ENCODE measurements around the gene RNF186. TPM values are rescaled to one million over a fixed set of nuclear protein-coding genes. Genes with fewer than 3 reads are reported as not detected.

Gene RNF186
- total RNA-seq, 4 donors from 2014 or later = not detected

DNA sequence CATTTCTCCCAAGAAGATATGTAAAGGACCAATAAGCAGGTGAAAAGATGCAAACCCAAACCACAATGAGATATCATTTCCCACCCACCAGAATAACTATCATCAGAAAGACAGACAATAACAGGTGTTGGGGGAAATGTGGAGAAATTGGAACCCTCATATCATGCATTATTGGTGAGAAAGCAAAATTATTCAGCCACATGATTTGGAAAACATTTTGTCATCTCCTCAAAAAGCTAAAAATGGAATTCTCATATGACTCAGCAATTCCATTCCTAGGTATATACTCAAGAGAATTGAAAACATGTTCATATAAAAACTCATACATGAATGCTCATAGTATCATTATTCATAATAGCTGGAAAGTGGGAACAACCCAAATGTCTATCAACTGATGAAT is 25.1 kb upstream of the RNF186 start:
- no peaks in the 10 kb centered on the region for H3K27me3 ChIP-seq
- no peak for TF ChIP-seq POLR2A (IDR thresholded peaks at IDR 0.05)
- TF ChIP-seq, protein P1, sequence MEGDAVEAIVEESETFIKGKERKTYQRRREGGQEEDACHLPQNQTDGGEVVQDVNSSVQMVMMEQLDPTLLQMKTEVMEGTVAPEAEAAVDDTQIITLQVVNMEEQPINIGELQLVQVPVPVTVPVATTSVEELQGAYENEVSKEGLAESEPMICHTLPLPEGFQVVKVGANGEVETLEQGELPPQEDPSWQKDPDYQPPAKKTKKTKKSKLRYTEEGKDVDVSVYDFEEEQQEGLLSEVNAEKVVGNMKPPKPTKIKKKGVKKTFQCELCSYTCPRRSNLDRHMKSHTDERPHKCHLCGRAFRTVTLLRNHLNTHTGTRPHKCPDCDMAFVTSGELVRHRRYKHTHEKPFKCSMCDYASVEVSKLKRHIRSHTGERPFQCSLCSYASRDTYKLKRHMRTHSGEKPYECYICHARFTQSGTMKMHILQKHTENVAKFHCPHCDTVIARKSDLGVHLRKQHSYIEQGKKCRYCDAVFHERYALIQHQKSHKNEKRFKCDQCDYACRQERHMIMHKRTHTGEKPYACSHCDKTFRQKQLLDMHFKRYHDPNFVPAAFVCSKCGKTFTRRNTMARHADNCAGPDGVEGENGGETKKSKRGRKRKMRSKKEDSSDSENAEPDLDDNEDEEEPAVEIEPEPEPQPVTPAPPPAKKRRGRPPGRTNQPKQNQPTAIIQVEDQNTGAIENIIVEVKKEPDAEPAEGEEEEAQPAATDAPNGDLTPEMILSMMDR (IDR thresholded peaks at IDR 0.05) = no peak
- TF ChIP-seq EP300 (IDR thresholded peaks at IDR 0.05) = no peak
- H3K9me3 ChIP-seq = no peaks in the 10 kb centered on the region
- no peak overlapping the region for H3K27ac ChIP-seq
- H3K36me3 ChIP-seq = no peaks in the 10 kb centered on the region
- no peak for DNase-seq (ENCODE audit: low spot score in 2 of 2)
- H3K4me3 ChIP-seq = no peak overlapping the region
- H3K4me1 ChIP-seq = peaks cover 0 to 8% (median 3%) of the 10 kb centered on the region in 4 donors

DNA sequence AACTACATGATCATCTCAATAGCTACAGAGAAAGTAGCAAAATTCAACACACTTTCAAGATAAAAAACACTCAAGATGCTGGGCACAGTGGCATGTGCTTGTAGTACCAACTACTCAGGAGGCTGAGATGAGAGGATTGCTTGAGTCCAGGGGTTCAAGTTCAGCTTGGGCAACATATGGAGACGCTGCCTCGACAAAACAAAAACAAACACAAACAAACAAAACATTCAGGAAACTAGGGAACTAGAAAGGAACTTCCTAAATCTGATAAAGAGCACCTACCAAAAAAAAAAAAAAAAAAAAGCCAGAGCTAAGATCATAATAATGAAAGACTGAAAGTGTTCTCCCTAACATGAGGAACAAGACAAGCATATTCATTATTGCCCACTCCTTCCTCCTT is 22.8 kb upstream of the RNF186 start:
- no peak overlapping the region for H3K27ac ChIP-seq
- 48 to 75% methylated on average over 2 of the region's 2 CpGs for WGBS, 2 donors
- H3K4me3 ChIP-seq = no peak overlapping the region
- no peaks in the 10 kb centered on the region for H3K9me3 ChIP-seq
- no peak for DNase-seq (ENCODE audit: low spot score in 2 of 2)
- TF ChIP-seq EP300 (IDR thresholded peaks at IDR 0.05) = no peak
- no peaks in the 10 kb centered on the region for H3K27me3 ChIP-seq
- H3K4me1 ChIP-seq = no peaks in the 10 kb centered on the region
- no peaks in the 10 kb centered on the region for H3K36me3 ChIP-seq

DNA sequence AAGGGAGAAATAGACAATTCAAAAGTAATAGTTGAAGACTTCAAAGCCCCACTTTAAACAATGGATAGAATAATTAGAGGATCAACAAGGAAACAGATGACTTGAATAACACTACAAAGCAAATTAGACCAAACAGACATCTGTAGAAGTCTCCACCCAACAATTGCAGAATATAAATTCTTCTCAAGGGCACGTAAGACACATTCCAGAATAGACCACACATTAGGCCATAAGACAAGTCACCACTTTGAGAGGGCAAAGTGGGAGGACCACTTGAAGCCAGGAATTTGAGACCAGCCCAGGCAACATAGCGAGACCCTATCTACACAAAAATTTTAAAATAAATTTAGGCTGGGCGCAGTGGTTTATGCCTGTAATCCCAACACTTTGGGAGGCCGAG is 20.5 kb upstream of the RNF186 start:
- TF ChIP-seq, protein P1 (IDR thresholded peaks at IDR 0.05) = no peak
- TF ChIP-seq POLR2A (IDR thresholded peaks at IDR 0.05) (no peak), EP300 (IDR thresholded peaks at IDR 0.05) (no peak)
- Histone ChIP-seq H3K4me1 (no peaks in the 10 kb centered on the region), H3K4me3 (no peak overlapping the region), H3K27ac (no peak overlapping the region), H3K27me3 (peaks cover 0 to 8% of the 10 kb centered on the region in 2 donors), H3K36me3 (no peaks in the 10 kb centered on the region), H3K9me3 (peaks cover 0 to 6% (median 0%) of the 10 kb centered on the region in 4 donors)
- WGBS, 2 donors = 88 to 90% methylated on average over 4 of the region's 4 CpGs
- no peak for DNase-seq (ENCODE audit: low spot score in 2 of 2)

DNA sequence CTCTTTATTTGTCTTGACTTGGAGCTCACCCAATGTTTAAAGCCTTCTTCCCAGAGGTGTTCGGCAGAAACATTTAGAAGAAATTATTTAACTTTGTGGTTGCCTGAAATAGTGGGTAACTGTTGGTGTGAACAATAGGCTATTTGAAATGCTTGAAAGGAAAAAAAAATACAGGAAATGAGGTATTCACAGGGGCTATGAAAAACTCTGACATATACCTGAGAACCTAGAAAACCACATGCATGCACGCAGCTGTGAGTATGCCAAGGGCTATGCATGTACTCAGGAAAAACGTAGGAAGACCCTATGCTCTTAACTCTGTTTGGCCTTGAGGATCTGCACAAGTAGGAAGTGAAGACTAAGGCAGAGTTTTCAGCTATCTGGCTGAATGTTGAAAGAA is 16.4 kb upstream of the RNF186 start:
- DNase-seq (ENCODE audit: low spot score in 2 of 2) = no peak
- Histone ChIP-seq H3K36me3 (no peaks in the 10 kb centered on the region), H3K4me1 (no peaks in the 10 kb centered on the region), H3K9me3 (peaks cover 0 to 6% (median 0%) of the 10 kb centered on the region in 4 donors), H3K27ac (no peak overlapping the region), H3K4me3 (no peak overlapping the region), H3K27me3 (peaks cover 0 to 8% of the 10 kb centered on the region in 2 donors)
- TF ChIP-seq POLR2A (IDR thresholded peaks at IDR 0.05) (no peak), EP300 (IDR thresholded peaks at IDR 0.05) (no peak)
- TF ChIP-seq, protein P1 (IDR thresholded peaks at IDR 0.05) = no peak
- WGBS, 2 donors = 77 to 78% methylated on average over 3 of the region's 3 CpGs

DNA sequence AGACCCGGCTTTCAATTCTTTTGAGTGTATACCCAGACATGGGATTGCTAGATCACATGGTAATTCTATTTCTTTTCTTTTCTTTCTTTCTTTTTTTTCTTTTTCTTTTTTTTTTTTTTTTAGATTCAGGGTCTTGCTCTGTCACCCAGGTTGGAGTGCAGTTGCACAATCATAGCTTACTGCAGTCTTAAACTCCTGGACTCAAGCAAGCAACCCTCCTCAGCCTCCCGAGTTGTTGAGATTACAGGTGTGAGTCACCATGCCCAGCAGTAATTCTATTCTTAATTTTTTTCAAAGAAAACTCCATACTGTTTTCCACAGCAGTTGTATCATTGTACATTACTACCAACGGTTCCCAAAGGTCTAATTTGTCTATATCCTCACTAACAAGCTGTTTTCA is 13.5 kb upstream of the RNF186 start:
- H3K27me3 ChIP-seq = peaks cover 0 to 8% of the 10 kb centered on the region in 2 donors
- no peak overlapping the region for H3K4me3 ChIP-seq
- no peaks in the 10 kb centered on the region for H3K4me1 ChIP-seq
- H3K9me3 ChIP-seq = peaks cover 0 to 6% (median 0%) of the 10 kb centered on the region in 4 donors
- no peak for TF ChIP-seq EP300 (IDR thresholded peaks at IDR 0.05)
- TF ChIP-seq POLR2A (IDR thresholded peaks at IDR 0.05) = no peak
- TF ChIP-seq, protein P1 (IDR thresholded peaks at IDR 0.05) = no peak
- H3K36me3 ChIP-seq = no peaks in the 10 kb centered on the region
- H3K27ac ChIP-seq = no peak overlapping the region
- 82 to 84% methylated on average over 3 of the region's 3 CpGs for WGBS, 2 donors
- no peak for DNase-seq (ENCODE audit: low spot score in 2 of 2)

DNA sequence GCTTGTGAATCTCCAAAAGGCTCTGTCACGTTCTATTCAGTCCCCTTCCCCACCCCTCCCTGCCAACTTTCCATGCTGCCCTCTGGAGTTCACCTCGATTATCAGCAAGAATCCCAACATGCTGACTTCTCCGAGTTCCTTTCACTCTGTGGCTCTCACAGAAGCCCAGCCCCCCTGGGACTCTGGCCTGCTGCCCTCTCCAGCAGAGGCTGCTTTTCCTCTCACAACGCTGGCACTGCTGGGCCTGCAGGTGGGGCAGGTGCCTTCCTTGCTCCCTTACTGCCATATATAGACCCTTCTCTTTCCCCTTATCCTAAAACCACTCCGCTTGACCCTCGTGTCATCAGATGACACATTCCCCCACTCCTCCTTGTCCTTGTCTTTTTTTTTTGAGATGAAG is 10.2 kb upstream of the RNF186 start:
- DNase-seq (ENCODE audit: low spot score in 2 of 2) = no peak
- Histone ChIP-seq H3K9me3 (no peaks in the 10 kb centered on the region), H3K36me3 (no peaks in the 10 kb centered on the region), H3K4me1 (no peaks in the 10 kb centered on the region), H3K27me3 (no peaks in the 10 kb centered on the region), H3K27ac (no peak overlapping the region), H3K4me3 (no peak overlapping the region)
- TF ChIP-seq EP300 (IDR thresholded peaks at IDR 0.05) (no peak), POLR2A (IDR thresholded peaks at IDR 0.05) (no peak)
- TF ChIP-seq, protein P1 (IDR thresholded peaks at IDR 0.05) = no peak
- 28 to 29% methylated on average over 6 of the region's 6 CpGs for WGBS, 2 donors

All from tibial nerve (tissue), 4 donors.